AG09319 (cell line): Measurements from ENCODE around the gene C14orf93.
A peak's percentile ranks its signal among the peaks of the same experiment; 100 is the strongest.

Experiments used
- DNase-seq: peaks from one replicate; pipeline ENCODE4 v3.0.0-alpha.2; 2010; ENCODE audit warnings: low read depth; ENCODE audit errors: extremely low read depth
- TF ChIP-seq, protein P1 (sequence below): IDR thresholded peaks from 2 replicates; pipeline ENCODE4 v1.5.1; 2011; ENCODE audit warnings: low read depth, mild to moderate bottlenecking, inconsistent platforms, low read length, moderate library complexity

C14orf93 gene, protein sequence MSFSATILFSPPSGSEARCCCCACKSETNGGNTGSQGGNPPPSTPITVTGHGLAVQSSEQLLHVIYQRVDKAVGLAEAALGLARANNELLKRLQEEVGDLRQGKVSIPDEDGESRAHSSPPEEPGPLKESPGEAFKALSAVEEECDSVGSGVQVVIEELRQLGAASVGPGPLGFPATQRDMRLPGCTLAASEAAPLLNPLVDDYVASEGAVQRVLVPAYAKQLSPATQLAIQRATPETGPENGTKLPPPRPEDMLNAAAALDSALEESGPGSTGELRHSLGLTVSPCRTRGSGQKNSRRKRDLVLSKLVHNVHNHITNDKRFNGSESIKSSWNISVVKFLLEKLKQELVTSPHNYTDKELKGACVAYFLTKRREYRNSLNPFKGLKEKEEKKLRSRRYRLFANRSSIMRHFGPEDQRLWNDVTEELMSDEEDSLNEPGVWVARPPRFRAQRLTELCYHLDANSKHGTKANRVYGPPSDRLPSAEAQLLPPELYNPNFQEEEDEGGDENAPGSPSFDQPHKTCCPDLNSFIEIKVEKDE

DNA sequence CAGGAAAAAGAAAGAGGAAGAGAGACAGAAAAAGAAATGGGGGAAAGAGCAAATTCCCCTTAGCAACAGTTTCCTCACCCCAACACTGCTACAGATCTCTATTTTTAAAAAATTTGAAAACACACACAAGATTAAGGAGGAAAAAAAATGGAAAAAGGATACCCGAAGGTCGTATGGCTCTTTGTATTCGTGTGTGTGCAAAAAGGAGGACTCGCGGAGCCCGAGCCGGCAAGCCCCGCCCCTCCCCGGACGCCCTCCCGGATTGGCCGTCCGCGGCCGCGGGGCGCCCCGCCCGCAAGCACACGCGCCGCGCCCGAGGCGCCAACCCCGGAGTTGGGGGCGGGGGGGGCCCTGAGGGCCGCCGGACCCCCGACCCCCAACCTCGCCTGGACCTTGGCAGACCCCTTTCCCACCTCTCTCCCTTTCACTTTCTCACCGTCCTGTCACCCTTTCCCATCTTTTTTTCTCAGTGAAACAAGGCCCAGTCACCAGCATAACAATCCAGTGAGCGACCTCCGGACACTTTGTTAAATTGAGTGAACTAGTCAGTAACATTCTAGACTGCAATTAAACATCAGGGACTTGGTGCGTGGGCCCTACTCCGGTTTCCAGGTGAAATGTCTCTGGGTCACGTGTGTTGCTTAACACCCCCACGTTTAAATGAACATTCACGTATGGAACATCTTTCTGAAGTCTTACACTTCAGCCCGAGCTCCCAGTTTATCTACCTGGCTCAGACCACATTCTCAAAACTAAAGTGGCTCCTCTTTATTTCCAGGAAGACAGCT, at the start of gene C14orf93:
Gene C14orf93 (minus strand): TSS at position 205 of the 788 bp plus-strand sequence. CDS start 11,120 bp downstream, outside the sequence.
- TF ChIP-seq, protein P1, sequence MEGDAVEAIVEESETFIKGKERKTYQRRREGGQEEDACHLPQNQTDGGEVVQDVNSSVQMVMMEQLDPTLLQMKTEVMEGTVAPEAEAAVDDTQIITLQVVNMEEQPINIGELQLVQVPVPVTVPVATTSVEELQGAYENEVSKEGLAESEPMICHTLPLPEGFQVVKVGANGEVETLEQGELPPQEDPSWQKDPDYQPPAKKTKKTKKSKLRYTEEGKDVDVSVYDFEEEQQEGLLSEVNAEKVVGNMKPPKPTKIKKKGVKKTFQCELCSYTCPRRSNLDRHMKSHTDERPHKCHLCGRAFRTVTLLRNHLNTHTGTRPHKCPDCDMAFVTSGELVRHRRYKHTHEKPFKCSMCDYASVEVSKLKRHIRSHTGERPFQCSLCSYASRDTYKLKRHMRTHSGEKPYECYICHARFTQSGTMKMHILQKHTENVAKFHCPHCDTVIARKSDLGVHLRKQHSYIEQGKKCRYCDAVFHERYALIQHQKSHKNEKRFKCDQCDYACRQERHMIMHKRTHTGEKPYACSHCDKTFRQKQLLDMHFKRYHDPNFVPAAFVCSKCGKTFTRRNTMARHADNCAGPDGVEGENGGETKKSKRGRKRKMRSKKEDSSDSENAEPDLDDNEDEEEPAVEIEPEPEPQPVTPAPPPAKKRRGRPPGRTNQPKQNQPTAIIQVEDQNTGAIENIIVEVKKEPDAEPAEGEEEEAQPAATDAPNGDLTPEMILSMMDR: no peak
- DNase-seq: no peak

DNA sequence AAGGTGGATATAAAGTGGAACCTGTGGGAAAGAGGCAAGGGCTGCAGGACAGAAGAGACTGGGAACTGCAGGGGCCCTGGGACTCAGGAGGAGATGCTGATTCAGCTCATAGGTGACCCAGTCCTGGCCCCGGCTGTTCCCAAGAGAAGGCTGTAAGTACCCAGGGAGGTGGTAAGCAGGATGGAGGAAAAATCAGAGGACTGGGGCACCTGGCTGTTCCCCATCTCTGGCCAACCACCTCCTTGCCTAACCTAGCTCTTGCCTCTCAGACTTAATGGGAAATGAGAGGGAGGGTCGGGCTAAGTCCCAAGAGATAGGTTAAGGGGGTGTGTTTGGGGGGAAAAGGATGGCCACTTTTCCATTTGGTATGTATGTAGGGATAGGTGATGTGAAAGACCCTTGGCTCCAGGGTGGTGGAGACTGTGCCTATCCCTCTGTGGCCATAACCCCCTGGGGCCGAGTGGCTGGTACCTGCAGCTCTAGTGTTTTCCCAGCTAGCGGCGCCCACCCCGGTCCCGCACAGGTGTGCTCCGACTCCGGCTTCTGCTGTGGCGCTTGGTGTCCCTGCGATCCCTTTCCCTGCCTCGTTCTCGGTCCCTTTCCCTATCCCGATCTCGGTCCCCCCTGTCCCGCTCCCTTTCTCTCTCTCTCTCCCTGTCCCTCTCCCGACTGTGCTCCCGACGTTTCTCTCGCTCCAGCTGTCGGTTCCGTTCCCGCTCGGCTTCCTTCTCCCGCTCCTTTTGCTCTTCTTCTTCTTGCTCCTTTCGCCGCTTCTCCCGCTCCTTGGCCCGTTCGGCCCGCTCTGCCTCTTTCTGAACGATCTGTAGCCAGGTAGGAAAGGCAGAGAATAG, 48.9 kb upstream of the C14orf93 start:
- DNase-seq: no peak
- TF ChIP-seq, protein P1: no peak

DNA sequence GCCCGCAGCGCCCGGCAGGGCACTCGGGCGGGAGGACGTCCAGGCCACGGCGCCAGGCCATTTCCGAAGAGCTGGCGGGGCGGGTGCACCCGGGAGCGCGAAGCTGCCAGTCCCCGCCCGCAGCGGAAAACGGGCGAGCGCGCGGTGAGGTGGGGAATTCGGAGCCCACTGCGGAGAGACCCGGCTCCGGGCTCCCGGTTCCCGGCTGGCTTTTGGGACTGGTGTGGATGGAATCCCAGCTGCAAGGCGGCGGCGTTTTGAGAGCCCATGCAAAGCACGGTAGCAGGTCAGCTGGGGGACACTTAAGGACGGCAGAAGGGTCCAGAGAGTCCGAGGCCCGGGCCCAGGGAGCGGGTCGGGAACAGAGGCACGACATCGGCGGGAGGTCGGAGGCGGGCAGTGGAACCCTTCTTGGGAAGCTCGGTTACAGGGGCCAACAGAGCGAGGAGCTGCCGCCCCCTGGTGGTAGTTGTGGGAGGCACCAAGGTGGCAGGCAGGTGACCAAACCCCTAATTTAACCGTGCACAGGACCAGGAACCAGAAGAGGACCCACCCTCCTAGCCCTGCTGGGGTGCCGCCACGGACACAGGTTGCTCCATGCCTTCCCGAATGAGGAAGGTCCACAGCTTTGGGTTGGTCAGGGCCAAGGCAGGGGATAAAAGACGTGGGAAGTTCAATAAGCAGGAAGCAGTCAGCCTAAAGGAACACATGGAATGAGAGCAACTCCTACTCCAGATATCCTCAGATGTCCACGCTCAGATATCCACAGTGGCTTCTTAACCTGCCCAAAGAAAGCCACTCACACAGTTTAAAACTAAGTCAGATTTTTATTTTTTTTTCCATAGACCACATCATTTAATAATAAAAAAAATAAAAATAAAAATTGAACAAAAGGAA, 48.1 kb upstream of the C14orf93 start:
- TF ChIP-seq, protein P1: peak; percentile 90
- DNase-seq: peak; percentile 56

DNA sequence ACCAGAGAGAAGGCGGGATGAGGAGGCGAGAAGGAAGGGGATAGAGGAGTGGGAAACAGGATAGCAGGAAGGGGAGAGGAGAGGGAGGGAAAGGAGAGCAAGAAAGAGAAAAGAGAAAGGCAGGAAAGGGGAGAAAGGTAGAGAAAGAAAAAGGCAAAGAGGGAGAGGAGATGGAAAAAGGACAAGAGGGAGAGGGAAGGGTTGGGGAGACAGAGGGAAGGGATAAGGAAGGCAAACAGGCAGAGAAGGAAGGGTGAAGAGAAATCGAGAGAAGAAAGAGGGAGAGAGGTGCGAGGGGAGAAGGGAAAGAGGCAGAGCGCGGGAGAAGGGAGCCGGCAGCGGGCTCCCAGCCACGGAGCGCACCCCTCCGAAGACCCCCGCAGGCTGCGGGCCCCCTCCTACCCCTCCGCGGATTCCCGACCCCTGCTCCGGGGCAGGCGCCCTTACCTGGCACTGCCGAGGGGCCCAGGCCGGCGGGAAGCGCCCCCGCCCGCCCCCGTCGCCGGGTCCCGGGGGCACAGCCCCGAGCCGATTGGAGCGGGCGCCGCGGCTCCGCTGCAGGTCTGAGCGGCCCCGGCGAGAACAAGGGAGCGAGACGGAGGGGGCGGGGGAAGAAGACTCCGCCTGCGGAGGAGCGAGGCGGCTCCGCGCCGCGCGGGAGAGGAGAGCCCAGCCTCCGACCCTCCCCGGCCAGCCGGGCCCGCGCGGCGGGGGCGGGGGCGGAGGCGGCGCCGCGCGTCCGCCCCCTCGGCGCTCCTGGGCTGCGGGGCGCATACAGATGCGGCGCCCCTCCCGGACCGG, 47.2 kb upstream of the C14orf93 start, which contains the start of gene CDH24:
Gene CDH24 (minus strand): TSS at position 565 of the 801 bp plus-strand sequence. CDS start 1,787 bp downstream, outside the sequence.
- TF ChIP-seq, protein P1: no peak
- no peak for DNase-seq

DNA sequence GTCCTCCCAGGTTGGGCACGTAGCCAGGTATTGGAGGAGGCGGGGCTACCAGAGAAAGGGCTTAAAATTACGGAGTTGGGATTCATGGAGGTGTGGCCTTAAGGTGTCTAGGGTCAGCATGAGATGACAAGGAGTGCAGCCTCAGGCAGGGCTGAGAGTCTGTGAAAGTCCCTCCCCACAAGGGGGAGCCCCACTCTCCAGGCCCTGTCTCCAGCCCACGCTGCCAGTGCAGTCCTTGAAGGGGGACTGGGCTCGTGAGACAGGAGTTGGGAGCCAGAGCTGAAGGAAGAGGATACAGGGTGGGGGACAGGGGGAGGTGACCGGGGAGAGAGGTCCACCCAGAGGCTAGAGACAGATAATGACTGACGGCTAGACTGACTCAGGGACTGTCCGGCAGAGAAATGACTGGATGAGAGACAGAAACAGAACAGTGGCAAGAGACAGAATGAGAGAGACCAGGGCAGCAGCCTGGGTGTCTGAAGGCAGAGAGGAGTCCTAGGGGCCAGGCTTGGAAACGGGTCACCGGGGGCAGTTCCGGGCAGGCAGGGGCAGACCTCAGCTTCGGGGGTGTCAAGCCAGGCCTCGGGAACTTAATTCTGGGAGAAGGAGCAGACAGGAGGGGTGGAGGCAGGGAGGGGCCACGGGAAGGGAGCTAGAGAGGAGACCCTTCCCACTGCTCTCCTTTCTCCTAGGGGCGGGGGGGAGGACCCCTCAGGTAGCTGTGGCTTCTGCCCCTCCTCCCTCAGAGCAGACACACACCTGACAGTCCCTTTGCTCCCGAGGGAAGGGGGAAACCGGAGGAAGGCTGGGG, 46.4 kb upstream of the C14orf93 start:
- TF ChIP-seq, protein P1: peak; percentile 86
- DNase-seq: no peak
